22Rv1 (cell line): ENCODE results near the gene COL16A1.

Source experiments
- ZFX ChIP-seq: fragments of 450-650 bp; IDR thresholded peaks from 2 replicates; pipeline ENCODE4 v1.6.1; 2017; ENCODE audit warnings: antibody characterized with exemption, borderline replicate concordance
- TF ChIP-seq, protein P1 (sequence below): fragments of 450-650 bp; IDR thresholded peaks from 2 replicates; pipeline ENCODE4 v1.5.1; 2017; ENCODE audit warnings: mild to moderate bottlenecking

DNA sequence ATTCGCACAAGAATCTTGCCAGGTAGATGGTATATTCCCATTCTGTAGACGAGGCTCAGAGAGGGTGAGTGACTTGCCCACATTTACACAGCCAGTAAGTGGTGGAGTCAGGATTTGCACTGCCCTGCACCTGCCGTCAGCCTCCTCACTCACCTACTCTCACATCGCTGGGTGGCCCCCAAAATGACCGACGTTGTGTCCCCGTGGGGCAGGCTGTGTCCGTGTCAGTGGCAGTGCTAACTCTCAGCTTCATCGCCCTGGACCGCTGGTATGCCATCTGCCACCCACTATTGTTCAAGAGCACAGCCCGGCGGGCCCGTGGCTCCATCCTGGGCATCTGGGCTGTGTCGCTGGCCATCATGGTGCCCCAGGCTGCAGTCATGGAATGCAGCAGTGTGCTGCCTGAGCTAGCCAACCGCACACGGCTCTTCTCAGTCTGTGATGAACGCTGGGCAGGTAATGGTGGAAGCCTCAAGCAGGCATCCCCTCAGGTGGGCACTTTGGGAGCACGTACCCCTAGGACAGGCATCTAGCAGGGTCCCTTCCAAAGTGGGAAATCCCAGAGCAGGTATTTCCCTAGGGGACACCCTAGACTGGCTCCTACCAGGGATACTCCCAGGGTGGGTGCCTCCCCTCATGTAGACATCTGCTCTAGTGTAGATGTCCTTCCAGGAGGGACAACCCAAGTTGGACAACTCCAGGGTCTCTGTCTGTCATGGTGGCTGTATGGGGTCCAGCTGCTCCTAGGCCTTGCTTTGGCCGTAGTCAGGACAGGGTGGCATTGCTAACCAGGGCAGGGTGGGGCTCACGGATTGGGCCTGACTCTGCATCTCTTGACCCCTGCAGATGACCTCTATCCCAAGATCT, 83.0 kb downstream of the COL16A1 start:
- TF ChIP-seq, protein P1, sequence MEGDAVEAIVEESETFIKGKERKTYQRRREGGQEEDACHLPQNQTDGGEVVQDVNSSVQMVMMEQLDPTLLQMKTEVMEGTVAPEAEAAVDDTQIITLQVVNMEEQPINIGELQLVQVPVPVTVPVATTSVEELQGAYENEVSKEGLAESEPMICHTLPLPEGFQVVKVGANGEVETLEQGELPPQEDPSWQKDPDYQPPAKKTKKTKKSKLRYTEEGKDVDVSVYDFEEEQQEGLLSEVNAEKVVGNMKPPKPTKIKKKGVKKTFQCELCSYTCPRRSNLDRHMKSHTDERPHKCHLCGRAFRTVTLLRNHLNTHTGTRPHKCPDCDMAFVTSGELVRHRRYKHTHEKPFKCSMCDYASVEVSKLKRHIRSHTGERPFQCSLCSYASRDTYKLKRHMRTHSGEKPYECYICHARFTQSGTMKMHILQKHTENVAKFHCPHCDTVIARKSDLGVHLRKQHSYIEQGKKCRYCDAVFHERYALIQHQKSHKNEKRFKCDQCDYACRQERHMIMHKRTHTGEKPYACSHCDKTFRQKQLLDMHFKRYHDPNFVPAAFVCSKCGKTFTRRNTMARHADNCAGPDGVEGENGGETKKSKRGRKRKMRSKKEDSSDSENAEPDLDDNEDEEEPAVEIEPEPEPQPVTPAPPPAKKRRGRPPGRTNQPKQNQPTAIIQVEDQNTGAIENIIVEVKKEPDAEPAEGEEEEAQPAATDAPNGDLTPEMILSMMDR, result no peak
- TF ChIP-seq ZFX, result no peak
